ENCODE results near the gene ZNF229. TPM values are rescaled to one million over a fixed set of nuclear protein-coding genes. Genes with fewer than 3 reads are reported as not detected.

ZNF229 gene
- total RNA-seq, 1 donor from 2014 or later = 9.8 TPM

Other genes with a start within 250 kb of the ZNF229 start
- gene ZNF227, start 235.9 kb downstream of the ZNF229 start, total RNA-seq = 10.7 and 18.2 TPM in 2 replicates
- gene ZNF233, start 188.6 kb downstream of the ZNF229 start, total RNA-seq = 2.1 and 2.7 TPM in 2 replicates
- 4.8 and 6.4 TPM in 2 replicates for gene ZNF235, start 143.4 kb downstream of the ZNF229 start, total RNA-seq
- 4.1 and 4.4 TPM in 2 replicates for gene ZNF112, start 91.8 kb downstream of the ZNF229 start, total RNA-seq
- gene ZNF285, start 46.9 kb downstream of the ZNF229 start, total RNA-seq = 2.1 and 2.9 TPM in 2 replicates
- gene ZNF180, start 52.0 kb upstream of the ZNF229 start, total RNA-seq = 3.2 and 5.3 TPM in 2 replicates
- not detected in 2 replicates for gene CEACAM20, start 81.2 kb upstream of the ZNF229 start, total RNA-seq
- gene IGSF23, start 165.1 kb upstream of the ZNF229 start, total RNA-seq = not detected in 2 replicates
- gene PVR, start 195.4 kb upstream of the ZNF229 start, total RNA-seq = 81.6 and 83.5 TPM in 2 replicates
- 5.8 and 8.0 TPM in 2 replicates for gene CEACAM19, start 223.0 kb upstream of the ZNF229 start, total RNA-seq